WTC11 (cell line): Measurements from ENCODE around the gene USP4. TPM values are rescaled to one million over a fixed set of nuclear protein-coding genes. Genes with fewer than 3 reads are reported as not detected.

Source experiments
- ATAC-seq: fragments of 200-7000 bp; cut with Tn5 transposase; 2 replicates; pipeline ENCODE4 v1.10.0; 2021; ENCODE audit warnings: mild to moderate bottlenecking, moderate library complexity
- CTCF ChIA-PET: fragments of 300-600 bp; sonication (Branson Sonifier 250); formaldehyde crosslinking; loops from one replicate; lab custom pipeline; 2021; ENCODE audit warnings: antibody characterized with exemption; lab: Charles Lee
- POLR2A ChIA-PET: fragments of 350-600 bp; sonication (Branson Sonifier 250); formaldehyde crosslinking; loops from one replicate; lab custom pipeline; 2021; ENCODE audit warnings: antibody characterized with exemption; lab: Charles Lee
- DNase-seq: peaks from one replicate; pipeline ENCODE4 v3.0.0; 2021; ENCODE audit warnings: low spot score
- H3K27ac Mint-ChIP-seq: 2 replicates; pipeline ENCODE4 v1.8.0; 2021; ENCODE audit warnings: mixed read lengths
- H3K27me3 Mint-ChIP-seq: 2 replicates; pipeline ENCODE4 v1.8.0; 2021; ENCODE audit warnings: low read depth, mild to moderate bottlenecking, moderate library complexity, mixed read lengths
- H3K36me3 Mint-ChIP-seq: 2 replicates; pipeline ENCODE4 v1.8.0; 2021; ENCODE audit warnings: mixed read lengths
- H3K4me1 Mint-ChIP-seq: 2 replicates; pipeline ENCODE4 v1.8.0; 2022; ENCODE audit warnings: mixed read lengths
- H3K4me3 Mint-ChIP-seq: 2 replicates; pipeline ENCODE4 v1.8.0; 2021; ENCODE audit warnings: mild to moderate bottlenecking, moderate library complexity, mixed read lengths
- H3K9me3 Mint-ChIP-seq: 2 replicates; pipeline ENCODE4 v1.8.0; 2021; ENCODE audit warnings: mixed read lengths
- CREB1 ChIP-seq: sonication (generic); formaldehyde crosslinking; IDR thresholded peaks from 2 replicates; pipeline ENCODE4 v1.8.0; 2023; ENCODE audit warnings: mild to moderate bottlenecking, missing genetic modification reagents
- FOXK1 ChIP-seq: sonication (generic); formaldehyde crosslinking; IDR thresholded peaks from 2 replicates; pipeline ENCODE4 v1.8.0; 2022; ENCODE audit warnings: mild to moderate bottlenecking, moderate library complexity, missing genetic modification reagents
- IRF2 ChIP-seq: sonication (generic); formaldehyde crosslinking; IDR thresholded peaks from 2 replicates; pipeline ENCODE4 v1.8.0; 2022; ENCODE audit warnings: low read depth, missing genetic modification reagents, borderline replicate concordance
- JUN ChIP-seq: sonication (generic); formaldehyde crosslinking; IDR thresholded peaks from 2 replicates; pipeline ENCODE4 v1.8.0; 2023; ENCODE audit warnings: mild to moderate bottlenecking, missing genetic modification reagents
- MXD4 ChIP-seq: fragments of 250-450 bp; sonication (Bioruptor Pico); IDR thresholded peaks from 2 replicates; pipeline ENCODE4 v1.8.0; 2021; ENCODE audit warnings: mild to moderate bottlenecking, moderate library complexity, borderline replicate concordance
- OVOL2 ChIP-seq: fragments of 250-450 bp; sonication (Bioruptor Pico); IDR thresholded peaks from 2 replicates; pipeline ENCODE4 v1.9.0; 2021; ENCODE audit warnings: mild to moderate bottlenecking, borderline replicate concordance
- SMAD4 ChIP-seq: sonication (generic); formaldehyde crosslinking; IDR thresholded peaks from 2 replicates; pipeline ENCODE4 v1.8.0; 2022; ENCODE audit warnings: mild to moderate bottlenecking, missing genetic modification reagents
- SOX15 ChIP-seq: fragments of 250-450 bp; sonication (Bioruptor Pico); IDR thresholded peaks from 2 replicates; pipeline ENCODE4 v1.9.0; 2021; ENCODE audit warnings: mild to moderate bottlenecking
- TEAD4 ChIP-seq: sonication (generic); formaldehyde crosslinking; IDR thresholded peaks from 2 replicates; pipeline ENCODE4 v1.8.0; 2022; ENCODE audit warnings: mild to moderate bottlenecking, missing genetic modification reagents
- ZMAT4 ChIP-seq: fragments of 250-450 bp; sonication (Bioruptor Pico); IDR thresholded peaks from 2 replicates; pipeline ENCODE4 v1.9.0; 2021; ENCODE audit warnings: mild to moderate bottlenecking
- ZNF121 ChIP-seq: sonication (generic); formaldehyde crosslinking; IDR thresholded peaks from 2 replicates; pipeline ENCODE4 v1.8.0; 2023; ENCODE audit warnings: missing genetic modification reagents
- ZNF138 ChIP-seq: sonication (generic); formaldehyde crosslinking; conservative IDR thresholded peaks from 2 replicates; pipeline ENCODE4 v1.8.1; 2022; ENCODE audit warnings: mild to moderate bottlenecking, moderate library complexity, missing genetic modification reagents
- ZNF219 ChIP-seq: sonication (generic); formaldehyde crosslinking; IDR thresholded peaks from 2 replicates; pipeline ENCODE4 v1.8.0; 2023; ENCODE audit warnings: missing genetic modification reagents, mild to moderate bottlenecking, borderline replicate concordance
- ZNF232 ChIP-seq: sonication (generic); formaldehyde crosslinking; IDR thresholded peaks from 2 replicates; pipeline ENCODE4 v1.8.0; 2022; ENCODE audit warnings: mild to moderate bottlenecking, missing genetic modification reagents
- total RNA-seq: library from RNA; stranded (reverse); gene quantifications from 3 replicates; pipeline ENCODE4 v1.2.3, GENCODE V29; 2021
- TF ChIP-seq, protein P1 (sequence below): sonication (generic); formaldehyde crosslinking; IDR thresholded peaks from 2 replicates; pipeline ENCODE4 v1.8.1; 2022; ENCODE audit warnings: low read depth, missing genetic modification reagents, borderline replicate concordance
- TF ChIP-seq, protein P2 (sequence below): sonication (generic); formaldehyde crosslinking; conservative IDR thresholded peaks from 2 replicates; pipeline ENCODE4 v1.8.1; 2022; ENCODE audit warnings: mild to moderate bottlenecking, missing genetic modification reagents
- TF ChIP-seq, protein P3 (sequence below): sonication (generic); formaldehyde crosslinking; IDR thresholded peaks from 2 replicates; pipeline ENCODE4 v1.8.0; 2023; ENCODE audit warnings: missing genetic modification reagents
- TF ChIP-seq, protein P4 (sequence below): sonication (generic); formaldehyde crosslinking; IDR thresholded peaks from 2 replicates; pipeline ENCODE4 v1.8.0; 2022; ENCODE audit warnings: mild to moderate bottlenecking, missing genetic modification reagents
- TF ChIP-seq, protein P5 (sequence below): sonication (generic); formaldehyde crosslinking; IDR thresholded peaks from 2 replicates; pipeline ENCODE4 v1.8.0; 2023; ENCODE audit warnings: missing genetic modification reagents, mild to moderate bottlenecking, borderline replicate concordance
- TF ChIP-seq, protein P6 (sequence below): fragments of 250-450 bp; sonication (Bioruptor Pico); IDR thresholded peaks from 2 replicates; pipeline ENCODE4 v1.9.0; 2021; ENCODE audit warnings: mild to moderate bottlenecking, borderline replicate concordance

The USP4 gene
- total RNA-seq, 1 experiment from 2014 or later, result 29.1 TPM

DNA sequence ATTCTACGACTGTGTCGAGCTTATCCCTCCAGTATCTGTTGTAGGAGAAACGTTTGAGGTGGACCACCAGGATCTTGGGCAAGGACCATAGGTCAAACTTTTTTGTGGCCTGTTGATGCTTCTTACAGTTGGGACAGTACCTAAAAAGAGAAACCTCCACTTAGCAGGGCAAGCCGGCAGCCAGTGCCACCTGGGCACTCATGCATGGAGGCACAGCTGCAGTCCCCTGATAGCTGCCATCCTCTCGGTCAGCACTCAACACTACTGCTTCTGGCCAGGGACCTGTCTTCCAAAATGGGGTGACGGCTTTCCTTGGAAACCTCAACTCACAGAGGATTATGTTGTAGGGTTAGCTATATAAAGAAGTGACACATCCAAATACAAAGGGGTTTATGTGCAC, 55.9 kb downstream of the USP4 start:
- H3K27ac Mint-ChIP-seq, result no peak overlapping the region
- H3K4me3 Mint-ChIP-seq, result no peak overlapping the region
- H3K36me3 Mint-ChIP-seq, result peaks cover 52% of the 10 kb centered on the region
- DNase-seq, result no peak
- no peaks in the 10 kb centered on the region for H3K27me3 Mint-ChIP-seq
- no peaks in the 10 kb centered on the region for H3K9me3 Mint-ChIP-seq
- TF ChIP-seq MXD4 (CRISPR knock-in tag) (no peak), ZNF121 (CRISPR knock-in tag) (no peak), OVOL2 (no peak), TEAD4 (CRISPR knock-in tag) (no peak), JUN (CRISPR knock-in tag) (no peak), CREB1 (CRISPR knock-in tag) (no peak), SOX15 (CRISPR knock-in tag) (no peak), ZNF232 (CRISPR knock-in tag) (no peak), ZNF138 (no peak)
- TF ChIP-seq, protein P1, sequence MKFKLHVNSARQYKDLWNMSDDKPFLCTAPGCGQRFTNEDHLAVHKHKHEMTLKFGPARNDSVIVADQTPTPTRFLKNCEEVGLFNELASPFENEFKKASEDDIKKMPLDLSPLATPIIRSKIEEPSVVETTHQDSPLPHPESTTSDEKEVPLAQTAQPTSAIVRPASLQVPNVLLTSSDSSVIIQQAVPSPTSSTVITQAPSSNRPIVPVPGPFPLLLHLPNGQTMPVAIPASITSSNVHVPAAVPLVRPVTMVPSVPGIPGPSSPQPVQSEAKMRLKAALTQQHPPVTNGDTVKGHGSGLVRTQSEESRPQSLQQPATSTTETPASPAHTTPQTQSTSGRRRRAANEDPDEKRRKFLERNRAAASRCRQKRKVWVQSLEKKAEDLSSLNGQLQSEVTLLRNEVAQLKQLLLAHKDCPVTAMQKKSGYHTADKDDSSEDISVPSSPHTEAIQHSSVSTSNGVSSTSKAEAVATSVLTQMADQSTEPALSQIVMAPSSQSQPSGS (CRISPR knock-in tag), result no peak
- H3K4me1 Mint-ChIP-seq, result no peaks in the 10 kb centered on the region
- ATAC-seq, result no peak
- POLR2A ChIA-PET, result no interaction called here
- CTCF ChIA-PET, result no interaction called here

- POLR2A ChIA-PET, result interaction anchor here (0.7 kb wide), 1 partner anchor 94 kb away, joined by 3 read pairs; no protein-coding TSS in a partner anchor
- no peak for DNase-seq
- Mint-ChIP-seq H3K36me3 (peaks cover 24% of the 10 kb centered on the region), H3K4me3 (no peak overlapping the region), H3K27ac (no peak overlapping the region), H3K27me3 (no peaks in the 10 kb centered on the region), H3K9me3 (no peaks in the 10 kb centered on the region), H3K4me1 (peaks cover 12% of the 10 kb centered on the region)
- ATAC-seq, result no peak
- no peak for TF ChIP-seq SMAD4 (CRISPR knock-in tag)
- TF ChIP-seq, protein P2, sequence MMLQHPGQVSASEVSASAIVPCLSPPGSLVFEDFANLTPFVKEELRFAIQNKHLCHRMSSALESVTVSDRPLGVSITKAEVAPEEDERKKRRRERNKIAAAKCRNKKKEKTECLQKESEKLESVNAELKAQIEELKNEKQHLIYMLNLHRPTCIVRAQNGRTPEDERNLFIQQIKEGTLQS (CRISPR knock-in tag), result no peak
- CTCF ChIA-PET, result interaction anchor here (0.8 to 1.9 kb wide), 2 partner anchors 109 to 260 kb away, joined by 3 to 7 read pairs; no protein-coding TSS in a partner anchor
Measured at GRCh38 chr3:49279376-49279775, 60.5 kb downstream of the USP4 start.

GRCh38 chr3:49278548-49278947, 61.3 kb downstream of the USP4 start:
- no peak overlapping the region for H3K27ac Mint-ChIP-seq

More at GRCh38 chr3:49278548-49278947, 61.3 kb downstream of the USP4 start:
- H3K27me3 Mint-ChIP-seq, result no peaks in the 10 kb centered on the region
- ChIA-PET POLR2A (interaction anchor here (0.7 kb wide), 1 partner anchor 93 kb away, joined by 3 read pairs; no protein-coding TSS in a partner anchor), CTCF (interaction anchor here (1.2 to 1.9 kb wide), 3 partner anchors 108 to 261 kb away, joined by 4 to 7 read pairs (median 5); no protein-coding TSS in a partner anchor)
- no peaks in the 10 kb centered on the region for H3K9me3 Mint-ChIP-seq
- peaks cover 12% of the 10 kb centered on the region for H3K4me1 Mint-ChIP-seq
- no peak overlapping the region for H3K4me3 Mint-ChIP-seq
- DNase-seq, result no peak
- ATAC-seq, result no peak
- H3K36me3 Mint-ChIP-seq, result peaks cover 16% of the 10 kb centered on the region
- TF ChIP-seq ZNF219 (CRISPR knock-in tag) (no peak), ZMAT4 (CRISPR knock-in tag) (no peak), IRF2 (CRISPR knock-in tag) (no peak), FOXK1 (CRISPR knock-in tag) (no peak)
- TF ChIP-seq, protein P3, sequence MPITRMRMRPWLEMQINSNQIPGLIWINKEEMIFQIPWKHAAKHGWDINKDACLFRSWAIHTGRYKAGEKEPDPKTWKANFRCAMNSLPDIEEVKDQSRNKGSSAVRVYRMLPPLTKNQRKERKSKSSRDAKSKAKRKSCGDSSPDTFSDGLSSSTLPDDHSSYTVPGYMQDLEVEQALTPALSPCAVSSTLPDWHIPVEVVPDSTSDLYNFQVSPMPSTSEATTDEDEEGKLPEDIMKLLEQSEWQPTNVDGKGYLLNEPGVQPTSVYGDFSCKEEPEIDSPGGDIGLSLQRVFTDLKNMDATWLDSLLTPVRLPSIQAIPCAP, result no peak
- TF ChIP-seq, protein P4, sequence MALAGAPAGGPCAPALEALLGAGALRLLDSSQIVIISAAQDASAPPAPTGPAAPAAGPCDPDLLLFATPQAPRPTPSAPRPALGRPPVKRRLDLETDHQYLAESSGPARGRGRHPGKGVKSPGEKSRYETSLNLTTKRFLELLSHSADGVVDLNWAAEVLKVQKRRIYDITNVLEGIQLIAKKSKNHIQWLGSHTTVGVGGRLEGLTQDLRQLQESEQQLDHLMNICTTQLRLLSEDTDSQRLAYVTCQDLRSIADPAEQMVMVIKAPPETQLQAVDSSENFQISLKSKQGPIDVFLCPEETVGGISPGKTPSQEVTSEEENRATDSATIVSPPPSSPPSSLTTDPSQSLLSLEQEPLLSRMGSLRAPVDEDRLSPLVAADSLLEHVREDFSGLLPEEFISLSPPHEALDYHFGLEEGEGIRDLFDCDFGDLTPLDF, result no peak
- TF ChIP-seq, protein P5, sequence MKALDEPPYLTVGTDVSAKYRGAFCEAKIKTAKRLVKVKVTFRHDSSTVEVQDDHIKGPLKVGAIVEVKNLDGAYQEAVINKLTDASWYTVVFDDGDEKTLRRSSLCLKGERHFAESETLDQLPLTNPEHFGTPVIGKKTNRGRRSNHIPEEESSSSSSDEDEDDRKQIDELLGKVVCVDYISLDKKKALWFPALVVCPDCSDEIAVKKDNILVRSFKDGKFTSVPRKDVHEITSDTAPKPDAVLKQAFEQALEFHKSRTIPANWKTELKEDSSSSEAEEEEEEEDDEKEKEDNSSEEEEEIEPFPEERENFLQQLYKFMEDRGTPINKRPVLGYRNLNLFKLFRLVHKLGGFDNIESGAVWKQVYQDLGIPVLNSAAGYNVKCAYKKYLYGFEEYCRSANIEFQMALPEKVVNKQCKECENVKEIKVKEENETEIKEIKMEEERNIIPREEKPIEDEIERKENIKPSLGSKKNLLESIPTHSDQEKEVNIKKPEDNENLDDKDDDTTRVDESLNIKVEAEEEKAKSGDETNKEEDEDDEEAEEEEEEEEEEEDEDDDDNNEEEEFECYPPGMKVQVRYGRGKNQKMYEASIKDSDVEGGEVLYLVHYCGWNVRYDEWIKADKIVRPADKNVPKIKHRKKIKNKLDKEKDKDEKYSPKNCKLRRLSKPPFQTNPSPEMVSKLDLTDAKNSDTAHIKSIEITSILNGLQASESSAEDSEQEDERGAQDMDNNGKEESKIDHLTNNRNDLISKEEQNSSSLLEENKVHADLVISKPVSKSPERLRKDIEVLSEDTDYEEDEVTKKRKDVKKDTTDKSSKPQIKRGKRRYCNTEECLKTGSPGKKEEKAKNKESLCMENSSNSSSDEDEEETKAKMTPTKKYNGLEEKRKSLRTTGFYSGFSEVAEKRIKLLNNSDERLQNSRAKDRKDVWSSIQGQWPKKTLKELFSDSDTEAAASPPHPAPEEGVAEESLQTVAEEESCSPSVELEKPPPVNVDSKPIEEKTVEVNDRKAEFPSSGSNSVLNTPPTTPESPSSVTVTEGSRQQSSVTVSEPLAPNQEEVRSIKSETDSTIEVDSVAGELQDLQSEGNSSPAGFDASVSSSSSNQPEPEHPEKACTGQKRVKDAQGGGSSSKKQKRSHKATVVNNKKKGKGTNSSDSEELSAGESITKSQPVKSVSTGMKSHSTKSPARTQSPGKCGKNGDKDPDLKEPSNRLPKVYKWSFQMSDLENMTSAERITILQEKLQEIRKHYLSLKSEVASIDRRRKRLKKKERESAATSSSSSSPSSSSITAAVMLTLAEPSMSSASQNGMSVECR (CRISPR knock-in tag), result no peak
- TF ChIP-seq, protein P6, sequence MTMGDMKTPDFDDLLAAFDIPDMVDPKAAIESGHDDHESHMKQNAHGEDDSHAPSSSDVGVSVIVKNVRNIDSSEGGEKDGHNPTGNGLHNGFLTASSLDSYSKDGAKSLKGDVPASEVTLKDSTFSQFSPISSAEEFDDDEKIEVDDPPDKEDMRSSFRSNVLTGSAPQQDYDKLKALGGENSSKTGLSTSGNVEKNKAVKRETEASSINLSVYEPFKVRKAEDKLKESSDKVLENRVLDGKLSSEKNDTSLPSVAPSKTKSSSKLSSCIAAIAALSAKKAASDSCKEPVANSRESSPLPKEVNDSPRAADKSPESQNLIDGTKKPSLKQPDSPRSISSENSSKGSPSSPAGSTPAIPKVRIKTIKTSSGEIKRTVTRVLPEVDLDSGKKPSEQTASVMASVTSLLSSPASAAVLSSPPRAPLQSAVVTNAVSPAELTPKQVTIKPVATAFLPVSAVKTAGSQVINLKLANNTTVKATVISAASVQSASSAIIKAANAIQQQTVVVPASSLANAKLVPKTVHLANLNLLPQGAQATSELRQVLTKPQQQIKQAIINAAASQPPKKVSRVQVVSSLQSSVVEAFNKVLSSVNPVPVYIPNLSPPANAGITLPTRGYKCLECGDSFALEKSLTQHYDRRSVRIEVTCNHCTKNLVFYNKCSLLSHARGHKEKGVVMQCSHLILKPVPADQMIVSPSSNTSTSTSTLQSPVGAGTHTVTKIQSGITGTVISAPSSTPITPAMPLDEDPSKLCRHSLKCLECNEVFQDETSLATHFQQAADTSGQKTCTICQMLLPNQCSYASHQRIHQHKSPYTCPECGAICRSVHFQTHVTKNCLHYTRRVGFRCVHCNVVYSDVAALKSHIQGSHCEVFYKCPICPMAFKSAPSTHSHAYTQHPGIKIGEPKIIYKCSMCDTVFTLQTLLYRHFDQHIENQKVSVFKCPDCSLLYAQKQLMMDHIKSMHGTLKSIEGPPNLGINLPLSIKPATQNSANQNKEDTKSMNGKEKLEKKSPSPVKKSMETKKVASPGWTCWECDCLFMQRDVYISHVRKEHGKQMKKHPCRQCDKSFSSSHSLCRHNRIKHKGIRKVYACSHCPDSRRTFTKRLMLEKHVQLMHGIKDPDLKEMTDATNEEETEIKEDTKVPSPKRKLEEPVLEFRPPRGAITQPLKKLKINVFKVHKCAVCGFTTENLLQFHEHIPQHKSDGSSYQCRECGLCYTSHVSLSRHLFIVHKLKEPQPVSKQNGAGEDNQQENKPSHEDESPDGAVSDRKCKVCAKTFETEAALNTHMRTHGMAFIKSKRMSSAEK (CRISPR knock-in tag), result no peak
